Amygdala (tissue), 56 donors: ENCODE results near the gene ICE2.

Source experiments
- DNase-seq, 56 donors: peaks; one replicate each; lab custom pipeline; 2025; lab: John Stamatoyannopoulos, UW

Gene ICE2

GRCh38 chr15:60507596-60508424 lies 28.9 kb upstream of the ICE2 start:
- peak in 15 of 56 donors; percentile 1 to 61 (median 17) for DNase-seq

GRCh38 chr15:60496853-60497252 lies 17.9 kb upstream of the ICE2 start:
- peak in 1 of 56 donors; percentile 4 for DNase-seq

GRCh38 chr15:60494108-60494507 lies 15.2 kb upstream of the ICE2 start:
- DNase-seq: no peak

- no peak for DNase-seq
Measured at GRCh38 chr15:60493166-60493565, 14.2 kb upstream of the ICE2 start.

GRCh38 chr15:60486742-60487141 lies 7.8 kb upstream of the ICE2 start:
- no peak for DNase-seq

GRCh38 chr15:60485365-60486055 lies 6.6 kb upstream of the ICE2 start:
- DNase-seq: no peak

- DNase-seq: no peak
Measured at GRCh38 chr15:60483042-60483441, 4.1 kb upstream of the ICE2 start.

- no peak for DNase-seq
Measured at GRCh38 chr15:60480888-60481287, 1.9 kb upstream of the ICE2 start.

GRCh38 chr15:60480149-60480548 lies 1.2 kb upstream of the ICE2 start:
- no peak for DNase-seq

- no peak for DNase-seq
Measured at GRCh38 chr15:60479361-60480110, 594 bp upstream of the ICE2 start.

- no peak for DNase-seq
Measured at GRCh38 chr15:60477916-60478565, 901 bp downstream of the ICE2 start.

- DNase-seq: no peak
Measured at GRCh38 chr15:60477164-60477563, 1.8 kb downstream of the ICE2 start.

GRCh38 chr15:60476713-60477112 lies 2.2 kb downstream of the ICE2 start:
- no peak for DNase-seq

- DNase-seq: no peak
Measured at GRCh38 chr15:60473135-60473534, 5.8 kb downstream of the ICE2 start.

- DNase-seq: no peak
Measured at GRCh38 chr15:60471314-60471713, 7.6 kb downstream of the ICE2 start.

- no peak for DNase-seq
Measured at GRCh38 chr15:60469893-60470641, 8.9 kb downstream of the ICE2 start.

- no peak for DNase-seq
Measured at GRCh38 chr15:60464836-60465630, 13.9 kb downstream of the ICE2 start.

GRCh38 chr15:60462027-60462426 lies 16.9 kb downstream of the ICE2 start:
- DNase-seq: no peak

- DNase-seq: no peak
Measured at GRCh38 chr15:60460931-60461330, 18.0 kb downstream of the ICE2 start.
